Measurements from ENCODE around the gene GMCL2.

Gene GMCL2

GRCh38 chr5:178221853-178222252 is 34.7 kb upstream of the GMCL2 start:
- TF ChIP-seq, protein P1, sequence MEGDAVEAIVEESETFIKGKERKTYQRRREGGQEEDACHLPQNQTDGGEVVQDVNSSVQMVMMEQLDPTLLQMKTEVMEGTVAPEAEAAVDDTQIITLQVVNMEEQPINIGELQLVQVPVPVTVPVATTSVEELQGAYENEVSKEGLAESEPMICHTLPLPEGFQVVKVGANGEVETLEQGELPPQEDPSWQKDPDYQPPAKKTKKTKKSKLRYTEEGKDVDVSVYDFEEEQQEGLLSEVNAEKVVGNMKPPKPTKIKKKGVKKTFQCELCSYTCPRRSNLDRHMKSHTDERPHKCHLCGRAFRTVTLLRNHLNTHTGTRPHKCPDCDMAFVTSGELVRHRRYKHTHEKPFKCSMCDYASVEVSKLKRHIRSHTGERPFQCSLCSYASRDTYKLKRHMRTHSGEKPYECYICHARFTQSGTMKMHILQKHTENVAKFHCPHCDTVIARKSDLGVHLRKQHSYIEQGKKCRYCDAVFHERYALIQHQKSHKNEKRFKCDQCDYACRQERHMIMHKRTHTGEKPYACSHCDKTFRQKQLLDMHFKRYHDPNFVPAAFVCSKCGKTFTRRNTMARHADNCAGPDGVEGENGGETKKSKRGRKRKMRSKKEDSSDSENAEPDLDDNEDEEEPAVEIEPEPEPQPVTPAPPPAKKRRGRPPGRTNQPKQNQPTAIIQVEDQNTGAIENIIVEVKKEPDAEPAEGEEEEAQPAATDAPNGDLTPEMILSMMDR (IDR thresholded peaks at IDR 0.05; ENCODE audit: insufficient read depth, low read depth, low read length, missing control alignments) = no peak
- no peak overlapping the region for H3K4me3 ChIP-seq (ENCODE audit: low read length)

GRCh38 chr5:178221282-178221681 is 34.1 kb upstream of the GMCL2 start:
- TF ChIP-seq, protein P1 (IDR thresholded peaks at IDR 0.05; ENCODE audit: insufficient read depth, low read depth, low read length, missing control alignments) = no peak
- H3K4me3 ChIP-seq (ENCODE audit: low read length) = no peak overlapping the region
- DNase-seq (ENCODE audit: low read depth) = no peak

More at GRCh38 chr5:178221853-178222252, 34.7 kb upstream of the GMCL2 start:
- no peak for DNase-seq (ENCODE audit: low read depth)

GRCh38 chr5:178218827-178219226 is 31.7 kb upstream of the GMCL2 start:
- TF ChIP-seq, protein P1 (IDR thresholded peaks at IDR 0.05; ENCODE audit: insufficient read depth, low read depth, low read length, missing control alignments) = no peak
- H3K4me3 ChIP-seq (ENCODE audit: low read length) = no peak overlapping the region
- DNase-seq (ENCODE audit: low read depth) = no peak

DNA sequence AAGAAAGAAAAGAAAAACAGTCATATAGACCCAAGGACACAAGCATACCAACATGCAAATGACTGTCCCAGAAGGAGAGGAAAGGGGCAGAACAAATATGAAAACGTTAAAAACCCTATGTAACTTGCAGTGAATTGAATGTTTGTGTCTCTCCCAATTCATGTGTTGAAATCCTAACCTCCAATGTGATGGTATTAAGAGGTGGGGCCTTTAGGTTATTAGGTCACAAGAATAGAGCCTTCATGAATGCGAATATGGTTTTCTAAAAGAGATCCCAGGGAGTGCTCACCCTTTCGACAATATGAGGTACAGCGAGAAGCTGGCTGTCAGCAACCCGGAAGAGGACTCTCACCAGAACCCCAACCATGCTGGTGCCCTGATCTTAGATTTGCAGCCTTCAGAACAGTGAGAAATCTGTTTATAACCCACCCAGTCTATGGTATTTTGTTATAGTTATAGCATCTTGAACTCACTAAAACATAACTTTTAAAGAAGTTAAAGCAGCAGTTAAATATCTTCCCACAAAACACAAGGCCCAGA is 31.1 kb upstream of the GMCL2 start:
- DNase-seq (ENCODE audit: low read depth) = no peak
- H3K4me3 ChIP-seq (ENCODE audit: low read length) = no peak overlapping the region
- TF ChIP-seq, protein P1 (IDR thresholded peaks at IDR 0.05; ENCODE audit: insufficient read depth, low read depth, low read length, missing control alignments) = no peak

DNA sequence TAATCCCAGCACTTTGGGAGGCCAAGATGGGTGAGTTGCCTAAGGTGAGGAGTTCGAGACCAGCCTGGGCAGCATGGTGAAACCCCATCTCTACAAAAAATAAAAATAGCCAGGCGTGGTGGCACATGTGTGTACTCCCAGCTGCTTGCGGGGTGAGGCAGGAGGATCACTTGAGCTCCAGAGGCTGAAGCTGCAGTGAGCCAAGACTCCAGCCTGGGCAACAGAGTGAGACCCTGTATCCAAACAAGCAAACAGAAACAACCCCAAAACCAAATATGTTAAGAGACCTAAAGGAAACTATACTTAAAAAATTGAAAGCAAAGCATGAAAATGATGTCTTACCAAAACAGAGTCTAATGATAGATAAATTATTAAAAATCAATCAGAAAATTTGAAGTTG is 29.6 kb upstream of the GMCL2 start:
- H3K4me3 ChIP-seq (ENCODE audit: low read length) = no peak overlapping the region

DNA sequence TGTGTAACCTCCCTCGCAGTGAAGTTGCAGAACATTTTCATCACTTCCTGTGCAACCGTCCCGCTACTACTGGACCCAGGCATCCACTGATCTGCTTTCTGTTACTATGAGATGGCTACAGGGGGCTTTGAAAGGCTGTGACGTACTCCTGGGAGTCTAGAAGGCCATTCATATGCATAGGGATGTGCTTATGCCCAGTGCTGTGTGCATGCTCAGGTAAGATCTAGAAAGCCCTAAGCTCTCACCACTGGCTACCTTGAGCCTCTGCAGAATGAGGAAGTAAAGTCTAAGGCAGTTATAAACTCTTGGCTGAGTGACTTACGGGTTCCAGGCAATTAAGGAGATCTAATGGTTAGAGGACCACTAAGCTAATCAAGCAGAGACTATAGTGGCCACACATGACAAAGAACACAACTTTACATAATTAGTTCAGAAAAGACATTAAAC is 28.9 kb upstream of the GMCL2 start:
- DNase-seq (ENCODE audit: low read depth) = no peak
- no peak overlapping the region for H3K4me3 ChIP-seq (ENCODE audit: low read length)
- TF ChIP-seq, protein P1 (IDR thresholded peaks at IDR 0.05; ENCODE audit: insufficient read depth, low read depth, low read length, missing control alignments) = no peak

More for the DNA sequence above, 29.6 kb upstream of the GMCL2 start:
- DNase-seq (ENCODE audit: low read depth) = no peak
- TF ChIP-seq, protein P1 (IDR thresholded peaks at IDR 0.05; ENCODE audit: insufficient read depth, low read depth, low read length, missing control alignments) = no peak

Measured in epithelial cell of esophagus (primary cell).